ENCODE data around the gene DSCAM.

The DSCAM gene

DNA sequence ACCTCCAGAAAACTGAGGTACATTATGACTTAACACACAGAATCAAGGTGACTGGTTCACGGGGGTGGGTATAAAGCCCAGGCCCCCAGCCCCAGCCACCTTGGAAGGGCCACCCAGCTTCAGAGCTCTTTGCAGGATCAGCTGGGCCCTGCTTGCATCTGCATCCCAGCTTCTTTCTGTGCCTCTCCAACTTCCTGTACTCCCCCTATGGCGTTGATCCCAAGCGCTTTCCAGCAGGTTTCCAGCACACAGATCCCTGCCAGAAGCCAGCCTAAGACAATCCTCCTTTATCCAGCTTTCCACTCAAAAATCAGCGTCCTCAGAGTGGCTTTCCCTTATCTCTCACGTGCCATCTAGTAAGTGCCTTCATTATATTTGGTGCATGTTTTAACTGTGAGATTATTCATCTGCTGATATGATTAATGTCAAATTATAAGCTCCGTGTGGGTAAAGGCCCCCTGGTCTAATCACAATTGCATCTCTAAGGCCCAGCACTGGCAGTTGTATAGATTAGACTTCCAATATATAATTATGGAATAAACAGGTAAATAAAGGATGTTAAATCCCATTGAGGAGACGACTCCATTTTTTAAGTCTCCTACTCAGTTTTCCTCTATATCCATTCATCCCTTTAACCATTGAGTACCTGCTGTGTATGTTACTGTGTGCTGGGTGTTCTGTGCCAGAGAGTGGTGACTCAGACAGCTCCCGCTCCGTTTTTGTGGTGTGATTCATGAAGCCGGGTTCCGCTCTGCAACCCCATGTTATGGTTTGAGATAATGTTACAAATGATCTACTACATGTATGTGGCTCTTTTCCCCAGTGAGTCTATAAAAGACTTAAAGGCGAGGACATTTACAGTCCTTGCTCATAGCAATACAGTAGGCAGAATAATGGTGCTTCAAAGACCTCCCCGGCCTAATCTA is 592.2 kb downstream of the DSCAM start:
- no peak overlapping the region for H3K4me3 ChIP-seq (ENCODE audit: control insufficient read depth, low read depth, low read length)
- DNase-seq (ENCODE audit: low read depth): no peak
- TF ChIP-seq, protein P1, sequence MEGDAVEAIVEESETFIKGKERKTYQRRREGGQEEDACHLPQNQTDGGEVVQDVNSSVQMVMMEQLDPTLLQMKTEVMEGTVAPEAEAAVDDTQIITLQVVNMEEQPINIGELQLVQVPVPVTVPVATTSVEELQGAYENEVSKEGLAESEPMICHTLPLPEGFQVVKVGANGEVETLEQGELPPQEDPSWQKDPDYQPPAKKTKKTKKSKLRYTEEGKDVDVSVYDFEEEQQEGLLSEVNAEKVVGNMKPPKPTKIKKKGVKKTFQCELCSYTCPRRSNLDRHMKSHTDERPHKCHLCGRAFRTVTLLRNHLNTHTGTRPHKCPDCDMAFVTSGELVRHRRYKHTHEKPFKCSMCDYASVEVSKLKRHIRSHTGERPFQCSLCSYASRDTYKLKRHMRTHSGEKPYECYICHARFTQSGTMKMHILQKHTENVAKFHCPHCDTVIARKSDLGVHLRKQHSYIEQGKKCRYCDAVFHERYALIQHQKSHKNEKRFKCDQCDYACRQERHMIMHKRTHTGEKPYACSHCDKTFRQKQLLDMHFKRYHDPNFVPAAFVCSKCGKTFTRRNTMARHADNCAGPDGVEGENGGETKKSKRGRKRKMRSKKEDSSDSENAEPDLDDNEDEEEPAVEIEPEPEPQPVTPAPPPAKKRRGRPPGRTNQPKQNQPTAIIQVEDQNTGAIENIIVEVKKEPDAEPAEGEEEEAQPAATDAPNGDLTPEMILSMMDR (IDR thresholded peaks at IDR 0.05; ENCODE audit: control insufficient read depth, insufficient read depth, low read depth, low read length, missing control alignments): no peak

DNA sequence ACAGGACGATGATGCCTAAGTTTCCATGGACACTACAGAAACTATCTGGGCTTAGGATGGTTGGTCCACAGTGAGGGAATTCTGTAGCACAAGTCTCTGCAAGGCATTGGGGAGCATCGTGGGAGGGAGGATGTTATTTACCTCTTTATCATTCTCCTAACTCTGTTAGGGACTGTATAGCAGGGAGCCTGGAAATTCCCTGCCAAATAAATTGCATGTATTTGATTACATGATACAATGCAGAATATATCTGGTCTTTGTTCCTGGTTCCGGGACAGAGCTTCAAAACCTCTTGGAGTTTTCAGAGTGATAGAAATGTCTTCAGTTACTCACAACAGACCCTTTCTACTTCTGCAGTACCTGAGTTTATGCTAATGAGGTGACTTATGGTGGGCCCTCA is 593.8 kb downstream of the DSCAM start:
- H3K4me3 ChIP-seq (ENCODE audit: control insufficient read depth, low read depth, low read length): no peak overlapping the region
- TF ChIP-seq, protein P1 (IDR thresholded peaks at IDR 0.05; ENCODE audit: control insufficient read depth, insufficient read depth, low read depth, low read length, missing control alignments): no peak
- DNase-seq (ENCODE audit: low read depth): no peak

DNA sequence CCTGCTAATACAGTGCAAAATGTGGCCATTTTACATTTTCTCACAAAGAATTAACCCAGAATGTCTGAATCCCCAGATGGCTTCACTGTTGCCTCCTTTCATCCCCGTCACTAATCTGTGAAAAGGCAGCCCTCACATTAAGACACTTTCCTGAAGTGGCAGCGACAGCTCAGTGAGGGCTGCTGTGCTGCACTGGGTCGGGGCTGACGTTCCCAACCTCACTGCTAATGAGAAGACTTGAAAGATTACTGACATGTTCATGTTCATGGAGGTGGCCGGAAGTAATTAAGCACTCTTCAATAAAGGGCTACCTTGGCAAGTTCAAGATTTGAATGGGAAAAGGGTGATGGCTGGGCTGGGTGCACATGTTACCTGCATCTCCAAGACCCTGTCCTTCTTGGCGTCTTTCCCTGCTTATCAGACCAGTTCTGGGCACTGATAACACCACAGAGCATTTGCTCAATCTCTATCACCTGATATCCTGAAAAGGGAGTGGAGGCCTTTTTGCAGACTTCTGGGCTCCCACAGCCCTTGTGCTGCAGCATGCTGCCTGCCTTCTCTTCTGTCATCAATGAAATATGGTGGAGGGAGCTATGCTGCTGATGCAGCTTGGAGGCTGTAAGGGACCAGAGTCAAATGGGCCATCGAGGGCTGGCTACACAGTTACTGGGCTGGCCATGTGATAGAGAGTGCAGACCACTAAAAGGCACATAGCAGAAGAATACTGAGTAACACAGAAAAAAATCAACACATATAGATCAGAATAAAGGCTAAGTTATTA is 596.3 kb downstream of the DSCAM start:
- TF ChIP-seq, protein P1 (IDR thresholded peaks at IDR 0.05; ENCODE audit: control insufficient read depth, insufficient read depth, low read depth, low read length, missing control alignments): no peak
- no peak overlapping the region for H3K4me3 ChIP-seq (ENCODE audit: control insufficient read depth, low read depth, low read length)
- no peak for DNase-seq (ENCODE audit: low read depth)

DNA sequence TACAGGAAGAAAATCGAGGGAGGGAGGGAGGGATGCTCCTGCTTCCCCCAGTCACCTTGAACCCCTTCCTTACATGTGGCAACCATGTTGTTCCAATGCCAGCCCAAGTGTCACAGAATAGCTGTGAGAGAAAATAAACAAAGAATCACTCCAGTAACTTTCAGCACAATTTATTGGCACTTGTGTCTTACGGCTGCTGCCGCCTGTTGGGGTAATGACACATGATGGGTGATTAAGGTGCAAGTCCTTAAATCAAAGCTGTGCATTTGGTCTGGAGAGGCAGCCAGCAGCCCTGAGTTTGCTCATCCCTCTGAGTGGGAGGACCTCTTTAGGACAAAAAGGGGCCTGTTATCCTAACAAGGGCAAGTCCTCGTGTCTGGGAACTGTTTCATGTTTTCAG is 602.0 kb downstream of the DSCAM start:
- TF ChIP-seq, protein P1 (IDR thresholded peaks at IDR 0.05; ENCODE audit: control insufficient read depth, insufficient read depth, low read depth, low read length, missing control alignments): no peak
- DNase-seq (ENCODE audit: low read depth): no peak
- no peak overlapping the region for H3K4me3 ChIP-seq (ENCODE audit: control insufficient read depth, low read depth, low read length)

DNA sequence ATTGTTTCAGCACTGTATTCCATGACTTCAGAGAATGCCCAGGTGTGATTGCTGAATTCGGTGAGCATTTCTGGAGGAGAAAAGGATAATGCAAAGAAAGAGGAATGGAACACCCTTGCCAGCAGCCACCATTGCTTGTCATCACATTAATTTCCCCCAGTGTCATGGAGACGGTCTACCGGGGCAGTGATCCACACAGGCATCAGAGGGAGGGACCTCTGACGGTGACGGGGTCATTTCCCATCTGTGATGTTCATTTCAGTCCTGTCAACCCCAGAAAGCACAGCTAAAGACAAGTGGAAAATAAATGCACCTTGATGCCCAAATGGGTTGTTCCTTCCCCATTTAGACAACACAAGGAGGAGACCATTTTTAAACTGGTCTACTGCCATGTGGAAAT is 603.3 kb downstream of the DSCAM start:
- no peak overlapping the region for H3K4me3 ChIP-seq (ENCODE audit: control insufficient read depth, low read depth, low read length)
- TF ChIP-seq, protein P1 (IDR thresholded peaks at IDR 0.05; ENCODE audit: control insufficient read depth, insufficient read depth, low read depth, low read length, missing control alignments): no peak
- DNase-seq (ENCODE audit: low read depth): no peak

DNA sequence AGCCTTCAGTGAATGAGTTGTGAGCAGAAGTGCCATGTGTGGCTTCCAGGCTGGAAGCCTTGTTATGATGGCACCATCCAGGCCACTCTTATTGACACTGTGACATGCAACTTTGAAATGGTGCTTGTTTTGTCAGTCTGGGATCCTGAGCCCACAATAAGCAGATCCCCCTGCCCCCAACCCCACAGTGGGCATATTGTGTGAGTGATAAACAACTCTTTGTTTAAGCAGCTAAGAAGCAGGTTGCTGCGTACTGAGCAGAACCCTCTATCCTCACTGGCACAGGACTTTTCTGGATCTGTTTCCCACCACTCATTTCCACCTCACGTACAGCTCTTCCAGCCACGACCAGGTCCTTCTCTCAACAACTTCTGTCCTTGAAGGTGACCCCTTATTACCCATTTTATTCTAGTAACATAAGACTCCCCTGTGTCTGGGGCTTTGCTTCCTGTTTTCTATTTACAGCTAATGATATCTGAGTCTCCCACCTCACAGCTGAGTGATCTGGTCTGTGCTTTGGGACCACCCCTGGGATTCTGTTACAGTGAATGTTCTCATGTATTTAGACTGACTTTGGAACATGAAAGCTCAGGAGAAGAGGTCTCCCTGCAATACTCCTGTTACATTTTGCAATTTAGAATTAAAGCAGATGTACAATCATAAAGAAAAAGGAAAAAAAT is 604.2 kb downstream of the DSCAM start:
- TF ChIP-seq, protein P1 (IDR thresholded peaks at IDR 0.05; ENCODE audit: control insufficient read depth, insufficient read depth, low read depth, low read length, missing control alignments): no peak
- no peak overlapping the region for H3K4me3 ChIP-seq (ENCODE audit: control insufficient read depth, low read depth, low read length)
- no peak for DNase-seq (ENCODE audit: low read depth)
